Fibroblast of skin of scalp (primary cell): ENCODE measurements around the gene OR6S1. TPM values are rescaled to one million over a fixed set of nuclear protein-coding genes. Genes with fewer than 3 reads are reported as not detected.

ENCODE experiments used
- DNase-seq: peaks from one replicate; pipeline ENCODE4 v3.0.0-alpha.2; 2013
- polyA plus RNA-seq, 2 experiments: library from polyadenylated mRNA; unstranded; fragments of 120-200 nt; gene quantifications; one replicate each; pipeline ENCODE4 v1.2.1, GENCODE V29; 2013; ENCODE audit not compliant: insufficient read length in 2 of 2

The OR6S1 gene, protein sequence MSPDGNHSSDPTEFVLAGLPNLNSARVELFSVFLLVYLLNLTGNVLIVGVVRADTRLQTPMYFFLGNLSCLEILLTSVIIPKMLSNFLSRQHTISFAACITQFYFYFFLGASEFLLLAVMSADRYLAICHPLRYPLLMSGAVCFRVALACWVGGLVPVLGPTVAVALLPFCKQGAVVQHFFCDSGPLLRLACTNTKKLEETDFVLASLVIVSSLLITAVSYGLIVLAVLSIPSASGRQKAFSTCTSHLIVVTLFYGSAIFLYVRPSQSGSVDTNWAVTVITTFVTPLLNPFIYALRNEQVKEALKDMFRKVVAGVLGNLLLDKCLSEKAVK
- not detected for polyA plus RNA-seq (2013, experiment 1 of 2; ENCODE audit: insufficient read length)
- polyA plus RNA-seq (2013, experiment 2 of 2; ENCODE audit: insufficient read length): not detected

DNA sequence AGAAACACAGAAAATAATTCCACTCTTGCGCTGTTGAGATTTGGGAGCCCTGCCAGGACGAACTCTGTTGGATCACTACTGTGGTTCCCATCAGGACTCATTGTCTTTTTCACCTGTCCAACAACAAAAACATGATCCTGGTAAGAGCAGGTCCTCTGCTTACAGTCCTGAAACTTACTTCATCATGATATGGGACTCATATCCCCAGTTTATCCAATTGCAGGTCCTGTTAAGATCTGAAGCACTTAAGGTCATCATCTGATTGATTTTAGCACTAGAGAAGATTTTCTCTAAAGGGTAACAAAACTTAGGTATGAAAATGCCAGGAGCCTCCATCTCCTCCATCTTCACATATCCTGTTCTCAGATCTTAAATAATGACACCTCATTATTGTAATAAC is at the start of gene OR6S1:
OR6S1 (minus strand) TSS at position 101 of the 400 bp plus-strand sequence; CDS start at position 101, 0 bp downstream.
- DNase-seq: no peak

DNA sequence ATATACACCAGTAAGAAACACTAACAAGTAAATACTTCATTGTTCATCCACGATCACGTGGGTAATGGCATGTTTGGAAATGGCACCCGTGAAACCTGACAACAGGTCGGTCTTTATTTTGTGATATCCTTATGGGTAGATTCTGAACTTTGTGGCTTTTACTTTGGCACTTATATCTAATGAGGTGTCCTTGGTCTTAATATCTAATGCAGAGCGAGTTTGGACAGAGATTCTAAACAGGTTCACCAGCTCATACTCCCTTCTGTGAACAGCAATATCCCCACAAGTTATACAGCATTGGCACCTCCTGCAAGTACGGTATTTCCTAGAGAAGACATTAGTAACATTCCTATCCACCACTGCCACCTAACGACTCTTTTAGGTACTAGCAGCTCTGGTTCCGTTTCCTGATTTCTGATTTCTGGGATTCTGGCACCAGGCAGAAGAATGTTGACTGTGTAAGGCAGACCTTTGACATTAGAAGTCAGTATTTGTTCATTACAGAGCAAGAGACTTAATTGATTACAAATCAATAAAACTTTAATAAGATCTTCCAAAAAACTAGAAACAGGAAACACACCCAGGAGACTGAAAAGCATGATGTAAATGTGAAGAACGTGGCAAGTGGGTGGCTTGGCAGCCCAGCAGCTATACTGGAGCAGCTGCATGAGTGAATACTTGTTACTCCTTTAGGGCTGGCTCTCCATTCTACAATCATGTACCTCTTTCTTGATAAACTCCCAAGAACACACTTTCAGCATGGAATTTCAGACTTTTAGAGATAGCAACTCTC is 49.6 kb upstream of the OR6S1 start:
- DNase-seq: peak; percentile 68

DNA sequence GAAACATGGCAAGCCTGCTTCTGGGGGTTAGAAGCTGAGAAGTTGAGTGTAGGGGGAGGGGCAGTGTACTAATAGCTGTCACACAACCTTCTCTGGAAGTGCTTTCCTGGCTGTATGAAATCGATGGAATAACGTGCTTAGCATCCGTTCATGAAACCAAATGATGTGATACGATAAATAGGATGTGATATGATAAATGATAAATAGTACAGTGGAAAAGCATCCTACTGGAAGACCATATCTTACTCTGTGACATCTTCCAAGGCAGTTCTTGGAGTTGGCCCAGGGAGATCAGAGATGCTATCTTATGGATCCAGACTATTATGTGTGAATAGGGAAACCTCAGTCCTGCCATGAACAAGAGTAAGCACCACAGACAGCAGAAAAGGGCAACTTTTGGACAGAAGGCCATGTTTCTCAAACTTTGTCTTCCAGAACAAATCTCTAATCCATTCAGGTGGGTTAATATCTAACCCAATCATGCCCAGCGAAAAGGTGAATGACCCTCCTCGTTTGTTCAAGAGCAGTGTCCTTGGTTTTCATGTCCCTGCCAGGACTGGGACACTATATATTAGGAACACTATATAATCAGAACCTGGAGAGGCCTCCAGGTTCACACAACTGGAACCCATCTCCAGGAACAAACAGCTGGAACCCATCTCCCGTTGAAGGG is 46.8 kb upstream of the OR6S1 start, which contains the start of gene ANG:
ANG (plus strand) TSS at position 598 of the 673 bp plus-strand sequence. CDS start 4,801 bp downstream, outside the sequence.
- no peak for DNase-seq

DNA sequence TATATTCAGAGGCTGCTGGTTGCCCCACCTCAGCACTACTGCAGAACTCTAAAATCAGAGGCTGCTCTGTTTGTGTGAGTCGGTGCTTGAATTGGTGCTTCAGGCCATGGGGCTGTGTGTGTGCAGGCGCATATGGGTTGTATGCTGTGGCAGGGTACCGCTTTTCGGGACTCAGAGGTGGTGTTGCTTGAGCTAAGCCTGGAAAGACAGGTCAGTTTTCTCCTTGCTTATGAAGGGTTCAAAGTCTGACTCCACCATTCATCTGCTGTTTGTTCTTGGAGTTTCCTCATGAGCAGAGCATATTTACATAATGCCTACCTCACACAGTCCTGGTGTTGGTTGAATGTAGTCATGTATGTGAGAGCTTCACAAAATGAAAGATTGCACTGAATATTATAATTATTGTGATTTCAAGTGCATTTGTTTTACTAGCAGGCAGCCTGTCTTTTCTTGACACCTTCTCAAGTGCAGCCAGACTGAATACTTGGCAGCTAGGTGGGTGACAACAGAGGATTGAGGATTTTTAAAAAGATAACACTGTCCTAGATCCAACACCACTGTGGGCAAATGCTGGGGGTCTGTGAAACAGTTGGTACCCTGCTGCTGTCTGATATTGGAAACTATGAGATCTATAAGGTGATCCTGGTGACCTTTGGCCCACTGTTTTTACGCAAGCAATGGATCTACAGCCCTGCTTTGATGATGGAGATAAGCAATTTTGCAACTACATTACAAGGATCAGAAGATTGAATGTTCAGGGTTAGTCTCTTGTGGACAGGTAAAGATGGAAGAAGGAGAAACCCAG is 46.1 kb upstream of the OR6S1 start:
- no peak for DNase-seq

DNA sequence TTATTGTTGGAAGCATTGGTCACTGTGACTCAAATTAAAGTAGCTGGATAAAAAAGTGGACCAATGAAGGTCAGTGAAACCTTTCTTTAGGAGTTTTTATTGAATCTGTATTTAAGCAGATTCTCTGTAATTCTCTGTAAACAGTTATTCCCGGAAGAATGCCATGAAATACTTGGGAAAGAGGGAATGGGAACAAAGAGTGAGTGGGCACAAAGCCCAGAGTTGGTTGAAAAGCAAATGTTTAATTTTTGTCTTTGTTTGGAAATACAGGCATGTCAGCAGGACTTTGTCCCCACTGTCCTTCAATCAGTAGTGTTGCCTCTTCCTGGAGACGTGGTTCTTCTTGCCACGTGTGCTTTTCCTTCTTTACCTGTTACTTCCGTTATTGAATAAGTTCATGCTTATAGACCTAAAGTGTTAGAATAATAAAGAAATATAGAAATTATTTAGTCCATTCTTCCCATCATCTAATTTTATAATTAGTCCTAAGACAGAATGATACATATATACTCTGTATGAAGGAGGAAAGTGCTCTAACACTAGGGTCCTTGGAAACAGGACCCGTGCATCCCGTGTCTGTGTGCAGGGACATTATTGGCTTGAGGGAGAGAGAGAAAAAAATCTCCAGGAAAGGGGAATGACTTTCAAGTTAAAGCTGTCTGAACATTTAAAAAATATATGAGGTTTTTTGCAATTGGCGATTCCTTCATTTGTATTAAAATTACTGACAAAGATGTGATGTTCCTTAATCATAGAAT is 45.1 kb upstream of the OR6S1 start:
- DNase-seq: no peak

DNA sequence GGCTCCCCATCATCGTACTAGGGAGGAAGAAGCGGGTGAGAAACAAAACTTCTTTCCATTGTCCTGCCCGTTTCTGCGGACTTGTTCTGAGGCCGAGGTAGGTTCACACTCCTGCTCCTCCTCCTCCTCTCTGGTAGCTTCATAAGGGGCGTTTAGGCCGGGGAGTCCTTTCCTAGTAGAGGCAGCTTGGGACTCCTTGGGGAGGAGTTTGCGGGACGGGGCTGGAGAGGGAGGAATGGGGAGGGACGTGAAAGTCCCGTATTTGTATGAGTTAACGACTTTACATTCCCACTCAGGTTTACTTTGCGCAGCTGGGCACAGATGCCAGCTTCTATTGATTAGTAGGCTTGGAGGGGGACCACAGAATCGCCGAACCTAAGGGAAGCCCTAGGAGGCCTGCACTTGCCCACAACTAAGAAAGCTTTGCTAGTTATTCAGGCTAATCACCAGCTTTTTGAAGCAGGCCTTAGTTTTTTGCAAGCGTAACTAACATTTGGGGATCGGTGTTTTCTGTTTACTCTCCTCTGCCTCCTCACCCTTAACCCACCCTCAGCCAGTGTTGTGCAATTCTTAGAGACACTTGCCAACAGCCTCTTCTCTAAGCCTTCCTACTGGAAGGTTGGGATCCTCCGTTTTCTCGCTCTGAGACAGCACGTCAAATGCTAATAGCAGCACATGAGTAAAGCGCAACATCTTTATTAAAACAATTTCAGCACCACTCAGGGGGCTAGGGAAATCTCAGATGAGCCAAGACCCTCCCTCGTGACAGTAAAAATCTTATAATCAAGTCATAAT is 43.4 kb upstream of the OR6S1 start:
- peak; percentile 61 for DNase-seq

DNA sequence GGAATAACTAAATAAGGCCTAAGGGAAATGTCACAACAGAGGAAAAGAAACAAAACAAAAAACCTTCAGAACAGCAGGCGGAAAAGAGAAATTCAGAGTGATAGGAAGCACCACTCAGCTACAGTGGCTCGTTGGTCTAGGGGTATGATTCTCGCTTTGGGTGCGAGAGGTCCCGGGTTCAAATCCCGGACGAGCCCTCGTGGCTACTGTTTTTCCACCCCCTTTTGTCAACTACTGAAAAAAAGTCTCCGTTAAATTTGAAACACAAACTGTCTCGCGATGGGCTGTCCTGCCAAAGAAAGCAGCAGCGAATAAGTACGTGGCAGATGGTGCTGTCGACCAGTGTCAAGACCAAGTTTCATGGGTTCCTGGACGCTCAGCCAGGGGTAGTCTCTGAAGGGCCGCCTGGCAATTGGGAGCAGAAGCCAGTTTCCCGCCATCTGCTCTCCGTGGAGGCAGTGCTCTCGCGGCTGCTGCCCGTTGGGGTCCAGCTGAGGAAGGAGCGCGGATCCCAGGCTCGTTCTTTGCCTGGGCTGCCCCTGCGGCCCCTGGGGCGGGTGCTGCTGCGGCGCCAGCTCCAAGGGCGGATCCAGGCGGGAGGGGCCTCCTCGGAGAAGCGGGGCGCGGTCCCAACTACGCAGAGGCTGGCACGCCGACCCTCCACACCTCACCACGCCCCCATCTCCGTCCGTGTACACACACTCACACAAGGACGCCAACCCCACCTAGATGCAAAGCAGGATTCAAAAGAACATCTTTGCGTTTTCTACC is 42.6 kb upstream of the OR6S1 start, which contains the start of gene RNASE4:
RNASE4 (plus strand) TSS at position 670 of the 771 bp plus-strand sequence. CDS start 14,812 bp downstream, outside the sequence.
- DNase-seq: peak; percentile 96

DNA sequence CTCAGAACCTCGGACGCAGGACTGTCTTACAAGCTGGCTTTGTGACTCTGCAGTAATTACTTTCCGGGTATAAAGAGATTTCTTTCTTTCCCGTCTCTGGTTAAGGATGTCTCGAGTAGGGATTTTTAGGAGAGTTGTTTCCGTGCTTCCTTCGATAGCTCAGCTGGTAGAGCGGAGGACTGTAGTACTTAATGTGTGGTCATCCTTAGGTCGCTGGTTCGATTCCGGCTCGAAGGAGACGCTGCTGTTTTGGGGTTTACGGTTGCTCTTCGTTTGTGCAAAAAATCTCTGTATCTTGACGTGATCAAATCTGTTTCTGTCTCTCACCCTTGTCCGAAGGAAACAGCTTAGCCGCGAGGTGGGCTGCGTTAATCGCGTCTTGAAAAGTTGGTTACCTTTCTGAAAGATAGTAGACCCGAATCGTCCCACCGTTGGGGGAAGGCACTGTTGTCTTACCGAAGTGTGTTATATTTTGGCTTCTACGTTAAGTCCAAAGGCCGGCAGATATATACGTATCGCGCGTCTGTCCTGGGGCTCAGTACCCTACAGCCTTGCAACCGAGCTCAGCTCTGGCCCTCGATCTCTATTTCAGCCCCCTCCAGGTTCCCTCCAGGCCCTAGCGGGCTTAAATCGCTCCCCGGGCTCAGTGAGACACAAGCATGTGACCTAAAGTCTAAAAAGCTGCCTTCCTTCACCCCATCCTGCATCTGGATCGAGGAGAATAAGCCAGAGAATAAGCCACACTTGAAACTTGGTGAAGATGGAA is 41.8 kb upstream of the OR6S1 start:
- DNase-seq: peak; percentile 96

DNA sequence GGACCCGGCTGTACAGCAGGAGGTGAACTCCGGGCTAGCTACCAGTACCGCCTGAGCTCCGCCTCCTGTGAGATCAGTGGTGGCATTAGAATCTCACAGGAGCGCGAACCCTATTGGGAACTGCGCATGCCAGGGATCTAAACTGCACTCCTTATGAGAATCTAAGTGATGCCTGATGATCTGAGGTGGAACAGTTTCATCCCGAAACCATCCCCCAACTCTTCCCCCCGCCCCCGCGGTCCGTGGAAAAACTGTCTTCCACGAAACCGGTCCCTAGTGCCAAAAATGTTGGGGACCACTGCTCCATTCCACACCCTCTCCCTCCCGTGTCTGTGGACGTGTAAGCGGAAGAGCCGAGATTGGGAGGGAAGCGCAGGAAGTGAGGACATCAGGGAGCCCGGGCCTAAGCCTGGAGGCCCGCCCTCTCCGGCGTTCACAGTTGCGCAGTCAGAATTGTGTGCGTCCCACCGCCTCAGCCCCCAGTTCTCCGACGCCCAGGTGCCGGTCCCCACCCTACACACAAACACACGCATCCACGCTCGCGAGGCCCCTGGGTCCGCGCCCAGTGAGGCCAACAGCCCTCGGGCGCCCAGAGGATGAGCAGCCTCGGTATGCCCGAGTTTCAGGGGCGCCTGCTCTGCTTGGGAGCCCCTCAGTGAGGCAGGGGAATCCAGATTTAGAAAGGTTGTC is 41.1 kb upstream of the OR6S1 start:
- DNase-seq: peak; percentile 96

DNA sequence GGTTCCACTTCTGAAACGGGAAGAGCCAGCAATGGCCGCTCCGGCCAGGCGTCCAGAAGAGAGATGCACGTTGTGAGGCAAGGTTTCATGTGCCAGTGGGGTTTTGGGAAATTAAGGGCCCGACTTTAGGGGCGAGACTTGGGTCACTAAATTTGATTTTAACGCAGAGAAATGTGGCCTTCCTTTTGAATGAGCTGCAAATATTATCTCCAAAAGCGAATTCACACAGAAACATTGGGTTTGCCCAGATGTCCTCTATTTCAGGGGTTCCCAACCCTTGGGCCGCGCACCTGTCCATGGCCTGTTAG is 40.6 kb upstream of the OR6S1 start:
- DNase-seq: no peak

DNA sequence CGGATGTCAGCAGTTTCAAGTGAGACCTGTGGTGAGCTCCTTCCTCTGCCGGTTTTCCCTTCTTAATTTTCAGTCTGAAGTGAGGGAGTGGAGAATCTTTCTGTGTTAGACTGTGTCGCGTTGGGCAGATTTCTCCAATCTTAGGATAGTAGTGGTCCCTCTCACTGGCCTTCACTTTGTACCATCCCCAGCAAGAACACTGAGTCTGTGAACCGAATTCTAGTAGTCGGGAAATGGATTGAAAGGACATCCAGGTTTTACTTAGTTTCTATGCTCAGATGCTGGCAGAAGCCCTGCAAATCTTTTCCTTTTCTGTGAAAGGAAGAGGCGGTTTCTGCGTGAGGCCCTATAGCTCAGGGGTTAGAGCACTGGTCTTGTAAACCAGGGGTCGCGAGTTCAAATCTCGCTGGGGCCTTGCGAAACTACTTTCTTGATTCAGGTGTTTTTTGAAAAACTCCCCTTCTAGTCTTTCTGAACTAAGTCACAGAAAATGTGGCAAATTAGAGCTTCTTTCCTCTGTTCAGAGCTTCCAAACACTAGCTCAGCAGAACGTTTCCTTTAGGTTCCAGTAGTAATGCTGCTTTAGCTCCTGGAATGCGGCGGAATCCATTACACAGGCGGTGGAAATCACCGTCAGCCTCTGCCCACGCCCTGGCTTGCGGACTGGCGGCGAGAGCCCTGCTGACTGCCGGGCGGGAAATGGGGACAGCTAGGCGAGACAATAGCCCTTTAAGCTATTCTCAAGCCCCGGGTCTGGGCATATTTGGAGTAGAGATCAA is 40.0 kb upstream of the OR6S1 start:
- DNase-seq: peak; percentile 94

DNA sequence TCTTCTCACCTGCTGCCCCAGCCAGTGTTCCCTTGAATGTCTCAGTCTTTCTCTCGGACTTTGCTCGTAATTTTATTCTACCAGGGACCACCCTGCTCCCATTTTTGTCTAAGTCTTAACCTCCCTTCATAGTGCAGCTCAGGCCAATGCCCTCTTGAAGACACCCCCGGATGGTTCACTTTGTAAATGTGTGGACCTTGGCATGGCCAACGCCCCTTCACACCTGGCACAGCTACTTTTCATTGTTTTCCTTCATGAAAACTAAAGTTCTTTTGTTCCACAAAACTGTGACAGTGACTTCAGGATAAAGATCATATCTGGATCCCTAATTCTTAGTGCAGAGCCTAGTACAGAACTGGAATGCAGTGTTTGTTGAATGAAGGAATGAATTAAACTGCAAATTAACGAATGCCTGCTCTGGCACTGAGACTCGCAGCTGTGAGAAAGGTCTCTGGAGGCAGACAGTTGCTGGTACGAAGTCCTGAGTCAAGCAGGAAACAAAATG is 39.4 kb upstream of the OR6S1 start:
- DNase-seq: no peak

DNA sequence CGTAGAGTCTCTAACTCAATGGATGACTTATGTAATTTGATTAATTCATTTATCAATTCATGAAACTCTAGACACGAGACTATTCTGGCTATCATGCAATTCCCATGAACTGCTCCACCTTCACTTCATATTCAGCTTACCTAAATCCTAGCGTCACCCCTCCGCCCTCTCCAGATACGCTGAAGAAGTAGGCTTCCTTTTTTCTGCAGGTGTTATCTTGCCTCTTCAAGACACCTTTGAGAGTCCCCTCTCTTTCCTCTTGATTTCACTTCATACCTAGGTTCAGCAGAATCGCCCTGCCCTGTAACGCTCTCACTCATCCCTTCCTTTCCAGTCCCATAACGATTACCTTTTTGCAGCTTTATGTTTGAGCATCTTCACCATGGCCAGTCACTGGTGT is 38.9 kb upstream of the OR6S1 start:
- DNase-seq: no peak

DNA sequence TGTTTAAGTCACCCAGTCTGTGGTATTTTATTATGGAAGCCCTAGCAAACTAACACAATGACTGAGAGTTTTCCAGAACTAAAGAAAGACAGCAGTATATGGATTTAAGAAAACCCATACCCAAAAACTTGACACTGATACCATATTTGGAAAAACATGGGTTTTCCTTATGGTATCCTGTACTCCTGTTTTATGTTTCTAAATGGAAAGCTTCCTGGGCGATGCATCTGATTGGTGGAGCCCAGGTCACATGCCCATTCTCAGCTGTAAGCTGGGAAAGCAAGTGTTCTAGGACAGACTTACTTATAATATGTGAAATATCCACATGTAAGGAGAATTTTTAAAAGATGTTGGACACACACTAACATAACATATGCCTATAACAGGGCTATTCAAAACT is 38.4 kb upstream of the OR6S1 start:
- DNase-seq: peak; percentile 58

DNA sequence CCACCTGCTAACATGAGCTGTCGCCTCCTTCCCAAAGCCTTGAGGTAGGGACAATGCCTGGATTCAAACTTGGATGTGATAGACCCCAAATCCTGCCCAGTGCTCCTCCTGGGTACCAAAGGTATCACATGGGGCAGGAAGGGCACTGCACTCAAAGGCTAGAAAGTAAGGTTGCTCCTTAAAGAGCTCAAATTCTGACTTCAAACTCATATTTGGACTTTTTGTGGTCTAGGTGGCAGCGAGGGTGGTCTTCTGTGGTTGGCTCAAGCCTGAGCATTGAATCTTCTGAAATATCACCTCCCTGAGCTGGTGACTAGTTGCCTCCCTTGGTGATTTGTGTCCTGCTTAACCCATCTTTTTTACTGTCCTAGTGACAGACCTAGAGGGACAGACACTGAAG is 34.6 kb upstream of the OR6S1 start:
- DNase-seq: no peak

DNA sequence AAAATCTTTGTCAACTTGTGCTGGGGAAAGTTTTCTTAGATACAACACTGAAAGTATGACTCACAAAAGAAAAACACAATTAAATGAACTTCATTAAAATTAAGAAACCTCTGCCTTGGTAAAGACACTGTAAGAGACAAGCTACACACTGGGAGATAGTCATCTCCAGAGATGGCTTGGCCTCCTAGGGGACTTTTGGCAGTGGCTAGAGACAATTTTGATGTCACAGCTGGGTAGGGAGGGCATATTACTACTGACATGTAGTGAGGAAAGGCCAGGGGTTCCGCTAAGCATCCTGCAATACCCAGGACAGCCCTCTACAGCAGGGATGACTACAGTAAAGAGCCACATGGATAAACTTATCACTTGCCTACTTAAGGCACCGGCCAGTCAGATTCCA is 34.2 kb upstream of the OR6S1 start:
- DNase-seq: no peak

DNA sequence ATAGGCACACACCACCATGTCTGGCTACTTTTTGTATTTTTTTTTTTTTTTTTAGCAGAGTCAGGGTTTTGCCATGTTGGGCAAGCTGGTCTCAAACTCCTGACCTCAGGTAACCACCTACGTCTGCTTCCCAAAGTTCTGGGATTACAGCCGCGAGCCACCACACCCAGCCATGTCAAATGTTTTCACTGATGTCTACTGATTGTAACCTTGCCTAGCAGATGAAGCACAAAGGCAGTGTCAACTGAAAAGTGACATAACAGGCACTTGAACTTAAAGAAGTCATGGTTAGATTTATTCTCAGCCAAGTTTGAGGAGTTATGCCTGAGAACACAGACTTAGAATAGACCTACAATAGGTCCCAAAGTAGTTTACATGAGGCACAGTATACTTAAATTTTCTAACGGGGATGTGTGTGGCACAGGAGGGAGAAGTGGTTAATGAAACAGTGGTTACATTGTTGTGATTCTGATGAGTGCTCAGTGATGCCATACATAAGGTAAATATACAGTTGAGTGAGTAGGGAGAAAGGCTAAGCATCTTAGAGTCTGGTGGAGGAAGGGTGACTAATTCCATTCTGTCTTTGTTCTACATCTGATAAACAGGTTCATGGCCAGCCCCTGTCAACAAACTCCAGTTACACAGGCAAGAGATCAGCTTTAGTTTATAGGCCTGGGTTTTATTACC is 30.2 kb upstream of the OR6S1 start:
- no peak for DNase-seq
